ENCODE measurements around the gene EIF5.

The EIF5 gene

GRCh38 chr14:103333754-103334643 lies at the start of gene EIF5:
Gene EIF5, plus strand, starts transcription at chr14:103334237. Its CDS starts 1,624 bp downstream, at chr14:103335861.
- peak; percentile 98 for DNase-seq (ENCODE audit: low read depth, low spot score)

- DNase-seq (ENCODE audit: low read depth, low spot score): no peak
Observed at GRCh38 chr14:103284574-103285467, 49.2 kb upstream of the EIF5 start.

GRCh38 chr14:103286460-103286859 lies 47.6 kb upstream of the EIF5 start:
- no peak for DNase-seq (ENCODE audit: low read depth, low spot score)

- no peak for DNase-seq (ENCODE audit: low read depth, low spot score)
Observed at GRCh38 chr14:103286968-103287850, 46.8 kb upstream of the EIF5 start.

- DNase-seq (ENCODE audit: low read depth, low spot score): no peak
Observed at GRCh38 chr14:103288076-103288766, 45.8 kb upstream of the EIF5 start.

GRCh38 chr14:103290056-103290455 lies 44.0 kb upstream of the EIF5 start:
- DNase-seq (ENCODE audit: low read depth, low spot score): no peak

GRCh38 chr14:103290494-103290893 lies 43.5 kb upstream of the EIF5 start:
- no peak for DNase-seq (ENCODE audit: low read depth, low spot score)

- no peak for DNase-seq (ENCODE audit: low read depth, low spot score)
Observed at GRCh38 chr14:103290961-103291360, 43.1 kb upstream of the EIF5 start.

GRCh38 chr14:103292426-103293374 lies 41.3 kb upstream of the EIF5 start:
- no peak for DNase-seq (ENCODE audit: low read depth, low spot score)

GRCh38 chr14:103293465-103293864 lies 40.6 kb upstream of the EIF5 start:
- no peak for DNase-seq (ENCODE audit: low read depth, low spot score)

GRCh38 chr14:103294091-103294490 lies 39.9 kb upstream of the EIF5 start:
- DNase-seq (ENCODE audit: low read depth, low spot score): no peak

- no peak for DNase-seq (ENCODE audit: low read depth, low spot score)
Observed at GRCh38 chr14:103296007-103296406, 38.0 kb upstream of the EIF5 start.

GRCh38 chr14:103296987-103297386 lies 37.0 kb upstream of the EIF5 start:
- no peak for DNase-seq (ENCODE audit: low read depth, low spot score)

- DNase-seq (ENCODE audit: low read depth, low spot score): no peak
Observed at GRCh38 chr14:103298620-103299019, 35.4 kb upstream of the EIF5 start.

- DNase-seq (ENCODE audit: low read depth, low spot score): no peak
Observed at GRCh38 chr14:103301512-103302354, 32.3 kb upstream of the EIF5 start.

GRCh38 chr14:103302966-103303365 lies 31.1 kb upstream of the EIF5 start:
- no peak for DNase-seq (ENCODE audit: low read depth, low spot score)

GRCh38 chr14:103304706-103305105 lies 29.3 kb upstream of the EIF5 start:
- no peak for DNase-seq (ENCODE audit: low read depth, low spot score)

- no peak for DNase-seq (ENCODE audit: low read depth, low spot score)
Observed at GRCh38 chr14:103308717-103309616, 25.1 kb upstream of the EIF5 start.

Measured in brain pericyte (primary cell).